NOMO-1 (cell line): ENCODE measurements around the gene DIDO1.

Experiments used
- DNase-seq, 2 experiments: peaks; one replicate each; lab custom pipeline; 2025; ENCODE audit not compliant: unreplicated experiment in 2 of 2; lab: John Stamatoyannopoulos, UW

DIDO1 gene

DNA sequence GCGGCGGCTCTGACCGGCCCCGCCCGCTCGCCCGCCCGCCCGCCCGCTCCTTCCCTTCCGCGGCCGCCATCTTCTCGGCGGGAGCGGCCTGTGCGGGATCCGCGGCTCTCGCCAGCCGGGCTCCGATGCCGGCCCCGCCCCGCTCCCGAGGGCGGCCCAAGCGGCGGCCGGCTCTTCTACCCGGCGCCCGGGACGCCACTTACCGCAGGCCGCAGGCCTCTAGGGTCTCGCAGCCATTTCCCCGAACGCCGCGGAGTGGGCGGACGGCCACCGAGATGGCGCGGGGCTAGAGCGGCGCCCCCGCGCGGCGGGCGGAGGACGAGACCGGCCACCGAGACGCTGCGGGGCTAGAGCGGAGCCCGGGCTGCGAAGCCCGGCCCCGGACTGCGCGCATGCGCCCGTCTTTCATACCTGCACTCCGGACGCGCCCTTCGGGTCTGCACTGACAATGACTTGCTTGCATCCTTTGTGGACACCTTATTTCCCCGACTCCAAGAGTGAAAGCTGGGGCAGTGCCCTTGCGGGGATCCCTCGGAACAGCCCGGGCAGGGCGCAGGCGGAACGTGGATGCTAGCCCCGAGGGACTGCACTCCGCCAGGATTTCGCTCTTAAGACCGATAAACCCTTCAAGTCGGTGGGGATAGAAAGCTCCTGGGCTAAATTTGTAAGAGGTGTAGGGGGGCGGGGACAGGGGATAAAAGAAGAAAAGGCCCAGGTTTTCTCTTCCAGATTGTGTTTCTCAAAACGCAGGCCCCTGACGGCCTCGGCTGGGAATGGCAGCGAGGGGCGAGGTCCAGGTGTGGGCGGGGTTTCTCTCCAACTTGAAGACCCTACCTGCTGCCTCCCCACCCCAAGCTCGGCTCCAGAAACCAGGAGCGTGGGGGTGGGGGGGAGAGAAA lies at the start of gene DIDO1:
Gene DIDO1, minus strand, starts transcription at position 277 of the 899 bp plus-strand sequence.
- DNase-seq, result peak; percentile 84 to 91

DNA sequence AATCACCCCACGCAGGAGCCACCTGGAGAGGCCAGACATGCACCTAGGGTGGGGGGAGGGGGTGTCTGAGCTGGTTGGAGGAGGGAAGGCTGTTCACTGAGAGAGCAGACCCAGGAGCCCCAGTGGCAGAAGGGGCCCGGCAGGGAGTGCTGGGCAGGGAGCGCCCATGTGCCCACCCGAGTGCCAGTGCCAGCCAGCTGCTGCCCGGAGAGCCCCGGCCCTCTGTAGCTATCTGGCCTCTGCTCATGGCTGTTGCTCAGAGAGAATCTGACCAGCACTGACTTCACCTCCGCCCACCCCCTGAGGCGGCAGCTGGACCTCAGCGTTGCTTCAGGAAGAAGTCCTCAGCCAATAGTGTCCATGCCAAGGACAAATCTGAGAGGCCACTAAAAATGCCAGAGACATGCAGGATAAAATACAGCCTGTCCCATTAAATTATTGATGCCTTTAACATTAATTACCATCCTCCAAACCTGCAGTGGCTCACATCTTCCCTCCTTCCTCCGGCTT lies 49.0 kb upstream of the DIDO1 start:
- DNase-seq, result no peak

DNA sequence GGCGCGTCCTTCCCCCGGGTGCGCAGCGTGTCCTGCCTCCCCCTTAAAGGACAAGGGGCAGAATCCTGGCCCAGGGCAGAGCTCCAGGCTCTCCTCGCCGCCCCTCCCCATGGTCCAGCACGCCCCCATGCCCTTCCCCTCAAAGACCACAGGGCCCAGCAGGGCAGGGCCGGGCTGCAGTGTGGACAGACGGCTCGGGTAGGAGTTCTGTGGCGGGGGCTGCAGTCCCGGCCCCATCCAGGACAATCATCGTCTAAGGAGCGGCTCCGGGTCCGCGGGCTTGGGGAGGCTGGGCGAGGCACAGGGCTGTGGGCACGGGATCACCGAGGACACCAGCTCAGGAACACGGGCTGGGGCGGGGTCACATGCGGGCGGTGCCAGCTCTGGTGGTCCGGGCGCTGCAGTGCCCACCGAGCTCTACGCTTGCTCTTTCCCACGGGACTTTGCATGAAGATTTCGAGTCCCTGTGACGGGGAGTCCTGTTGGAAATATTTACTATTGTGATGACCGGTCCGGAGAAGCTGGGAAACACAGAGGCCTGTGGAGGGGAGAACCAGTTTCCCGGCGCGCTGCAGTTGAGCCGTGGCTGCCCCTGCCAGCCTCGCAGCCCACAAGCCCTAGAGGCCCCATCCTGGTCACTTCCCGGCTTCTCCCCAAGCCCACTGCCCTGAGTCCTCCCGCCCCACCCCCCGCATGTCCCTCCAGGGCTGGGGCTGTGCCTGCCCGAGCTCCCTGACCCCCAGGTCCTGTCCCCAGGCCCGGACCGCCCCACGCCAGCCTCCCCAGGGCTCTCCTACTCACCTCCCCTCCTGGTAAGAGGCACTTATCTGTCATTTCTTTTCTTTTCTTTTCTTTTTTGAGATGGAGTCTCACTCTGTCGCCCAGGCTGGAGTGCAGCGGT lies 46.8 kb upstream of the DIDO1 start:
- no peak for DNase-seq

DNA sequence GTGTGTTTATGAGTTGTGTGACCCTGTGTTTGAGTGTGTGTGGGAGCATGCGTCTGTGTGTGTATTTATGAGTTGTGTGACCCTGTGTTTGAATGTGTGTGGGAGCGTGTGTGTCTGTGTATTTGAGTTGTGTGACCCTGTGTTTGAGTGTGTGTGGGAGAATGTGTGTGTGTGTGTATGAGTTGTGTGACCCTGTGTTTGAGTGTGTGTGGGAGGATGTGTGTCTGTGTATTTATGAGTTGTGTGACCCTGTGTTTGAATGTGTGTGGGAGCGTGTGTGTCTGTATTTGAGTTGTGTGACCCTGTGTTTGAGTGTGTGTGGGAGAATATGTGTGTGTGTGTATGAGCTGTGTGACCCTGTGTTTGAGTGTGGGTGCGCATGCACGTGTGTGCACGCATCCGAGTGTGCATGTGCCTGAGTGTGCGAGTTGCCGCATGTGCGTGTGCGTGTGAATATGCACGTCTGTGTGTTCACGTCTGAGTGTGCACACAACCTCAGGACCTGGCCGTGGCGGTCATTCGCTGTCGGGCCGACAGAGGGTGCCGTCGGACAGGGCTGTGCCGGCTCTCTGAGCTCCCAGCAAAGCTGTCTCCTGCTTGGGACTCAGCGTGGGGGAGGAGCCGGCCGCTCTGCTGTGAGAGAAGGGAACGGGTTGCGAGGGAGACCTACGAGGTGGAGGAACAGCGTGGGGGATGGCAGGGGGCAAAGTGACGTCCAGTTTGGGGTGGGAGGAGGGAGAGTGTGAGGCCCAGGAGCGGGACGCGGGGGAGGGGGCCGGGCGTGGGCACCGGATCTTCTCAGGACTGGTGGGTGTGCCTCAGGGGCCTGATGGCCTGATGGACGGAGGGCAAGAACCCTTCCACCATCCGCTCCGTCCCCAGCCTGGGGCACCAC lies 45.9 kb upstream of the DIDO1 start:
- DNase-seq, result peak; percentile 73 to 85

DNA sequence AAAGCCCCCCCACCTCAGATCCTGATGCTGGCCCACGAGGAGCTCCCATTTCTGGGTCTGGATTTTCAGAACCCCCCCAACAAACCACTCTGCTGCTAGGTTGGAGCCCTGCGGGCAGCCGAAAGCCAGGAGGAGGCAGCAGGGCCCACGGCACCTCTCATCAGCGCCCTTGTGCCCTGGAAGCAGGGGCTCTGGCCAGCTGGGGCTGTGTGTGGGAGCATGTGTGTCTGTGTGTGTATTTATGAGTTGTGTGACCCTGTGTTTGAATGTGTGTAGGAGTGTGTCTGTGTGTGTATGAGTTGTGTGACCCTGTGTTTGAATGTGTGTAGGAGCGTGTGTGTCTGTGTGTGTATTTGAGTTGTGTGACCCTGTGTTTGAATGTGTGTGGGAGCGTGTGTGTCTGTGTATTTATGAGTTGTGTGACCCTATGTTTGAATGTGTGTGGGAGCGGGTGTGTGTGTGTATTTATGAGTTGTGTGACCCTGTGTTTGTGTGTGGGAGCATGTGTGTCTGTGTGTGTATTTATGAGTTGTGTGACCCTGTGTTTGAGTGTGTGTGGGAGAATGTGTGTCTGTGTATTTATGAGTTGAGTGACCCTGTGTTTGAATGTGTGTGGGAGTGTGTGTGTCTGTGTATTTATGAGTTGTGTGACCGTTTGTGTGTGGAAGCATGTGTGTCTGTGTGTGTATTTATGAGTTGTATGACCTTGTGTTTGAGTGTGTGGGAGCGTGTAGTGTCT lies 45.1 kb upstream of the DIDO1 start:
- DNase-seq, result no peak

DNA sequence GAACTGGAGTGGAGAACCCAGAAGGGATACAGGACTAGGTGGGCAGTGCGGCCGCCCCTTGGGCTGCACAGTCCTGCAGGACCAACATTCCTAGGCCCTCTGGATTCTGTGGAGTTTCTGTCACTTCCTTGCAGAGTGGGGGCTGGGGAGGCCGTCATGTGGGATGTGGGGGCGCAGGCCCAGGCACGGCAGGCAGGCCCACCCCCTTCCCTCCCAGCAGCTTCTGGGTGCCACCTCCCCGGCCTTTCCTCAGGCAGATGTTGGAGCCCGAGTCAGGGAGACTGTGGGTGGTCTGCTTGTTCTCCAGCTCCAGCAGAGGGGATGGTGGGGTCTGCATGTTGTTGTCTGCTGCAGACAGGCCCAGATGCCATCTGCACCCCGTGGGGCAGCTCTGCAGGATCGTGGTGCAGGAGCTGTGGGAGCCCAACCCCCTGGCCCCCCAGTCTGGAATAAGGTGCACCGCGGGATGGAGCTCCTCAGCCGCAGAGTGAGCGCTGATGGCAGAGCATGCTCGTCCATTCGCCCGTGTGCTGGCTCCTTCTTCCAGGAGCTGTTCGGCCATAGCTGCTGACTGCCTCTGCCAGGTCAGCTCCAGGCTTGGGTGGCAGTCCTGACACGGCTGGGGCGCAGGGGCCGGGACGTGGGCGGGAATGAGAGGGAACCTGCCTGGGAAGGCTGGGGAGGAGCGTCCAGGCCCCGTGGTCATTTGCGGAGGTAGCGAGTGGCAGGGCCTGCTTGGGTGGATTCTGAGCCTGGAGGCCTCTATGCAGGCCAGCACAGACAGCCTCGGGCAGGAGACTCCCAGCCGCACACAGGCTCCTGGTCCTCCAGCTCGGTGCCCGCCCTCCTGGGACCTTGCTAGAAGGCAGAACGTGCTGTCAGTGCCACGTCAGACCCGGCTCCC lies 44.3 kb upstream of the DIDO1 start:
- no peak for DNase-seq

DNA sequence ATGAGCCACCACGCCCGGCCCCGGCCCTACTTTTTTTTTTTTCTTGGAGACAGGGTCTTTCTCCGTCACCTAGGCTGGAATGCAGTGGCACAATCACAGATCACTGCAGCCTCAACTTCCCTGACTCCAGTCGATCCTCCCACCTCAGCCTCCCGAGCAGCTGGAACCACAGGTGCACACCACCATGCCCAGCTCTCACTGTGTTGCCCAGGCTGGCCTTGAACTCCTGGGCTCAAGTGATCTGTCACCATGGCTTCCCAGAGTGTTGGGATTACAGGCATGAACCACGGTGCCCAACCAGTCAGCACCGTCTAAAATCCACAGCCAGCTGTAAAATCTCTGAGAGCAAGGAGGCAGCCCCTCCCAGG lies 43.6 kb upstream of the DIDO1 start:
- no peak for DNase-seq

DNA sequence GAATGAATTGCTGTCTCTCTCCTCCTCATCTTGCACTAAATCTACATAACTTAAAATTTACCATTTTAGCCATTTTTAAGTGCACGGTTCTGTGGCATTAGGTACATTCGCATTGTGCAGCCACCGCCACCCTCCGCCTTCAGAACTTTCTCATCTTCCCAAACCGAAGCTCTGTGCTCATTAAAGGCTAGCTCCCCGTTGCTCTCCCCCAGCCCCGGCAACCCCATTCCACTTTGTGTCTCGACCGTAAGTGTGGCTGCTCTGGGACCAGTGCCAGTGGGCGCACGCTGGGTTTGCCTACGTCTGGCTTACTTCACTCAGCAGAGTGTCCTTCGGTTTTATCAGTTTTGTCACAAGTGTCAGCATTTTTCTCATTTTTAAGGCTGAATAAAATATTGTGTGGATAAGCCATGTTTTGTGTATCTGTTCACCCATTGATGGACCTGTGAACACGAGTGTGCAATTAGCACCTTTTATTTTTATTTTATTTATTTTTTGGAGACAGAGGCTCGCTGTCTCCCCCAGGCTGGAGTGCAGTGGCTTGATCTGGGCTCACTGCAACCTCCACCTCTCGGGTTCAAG lies 43.0 kb upstream of the DIDO1 start:
- no peak for DNase-seq

DNA sequence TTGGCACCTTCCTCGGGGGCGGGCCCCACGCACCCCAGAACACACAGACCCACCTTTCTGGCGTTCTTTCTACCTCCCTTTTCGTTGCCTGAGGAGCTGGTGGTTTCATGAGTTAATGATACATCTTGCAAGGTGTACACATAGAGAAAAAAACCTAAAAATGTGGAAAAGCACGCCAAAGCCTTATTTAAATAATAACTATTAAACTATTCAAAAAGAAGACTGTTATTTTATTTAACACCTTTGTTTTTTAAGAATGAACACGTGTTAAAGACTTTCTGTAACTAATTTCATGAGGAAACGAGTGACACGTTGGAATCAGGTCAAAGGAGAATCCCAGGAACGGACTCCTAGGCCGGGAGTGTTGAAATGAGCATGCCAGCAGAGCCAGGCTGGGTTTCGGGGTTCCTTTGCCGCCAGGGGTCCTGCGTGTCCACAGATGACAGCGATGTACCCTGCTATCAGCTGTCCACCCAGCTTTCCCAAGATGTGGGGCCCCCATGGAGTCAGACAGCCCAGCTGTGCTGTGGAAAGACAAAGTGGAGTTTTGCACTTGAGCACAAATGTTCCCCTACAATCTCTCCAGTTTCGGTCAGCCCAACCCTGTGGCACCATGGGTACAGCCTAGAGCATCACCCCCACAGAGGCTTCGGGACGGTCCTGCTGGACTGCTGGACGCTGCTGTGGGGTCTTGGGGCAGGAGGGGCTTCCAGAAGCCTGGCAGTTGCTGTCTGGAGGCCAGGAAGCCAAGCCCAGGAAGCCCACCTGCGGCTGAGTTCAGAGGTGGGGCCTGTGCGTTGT lies 42.3 kb upstream of the DIDO1 start:
- no peak for DNase-seq

DNA sequence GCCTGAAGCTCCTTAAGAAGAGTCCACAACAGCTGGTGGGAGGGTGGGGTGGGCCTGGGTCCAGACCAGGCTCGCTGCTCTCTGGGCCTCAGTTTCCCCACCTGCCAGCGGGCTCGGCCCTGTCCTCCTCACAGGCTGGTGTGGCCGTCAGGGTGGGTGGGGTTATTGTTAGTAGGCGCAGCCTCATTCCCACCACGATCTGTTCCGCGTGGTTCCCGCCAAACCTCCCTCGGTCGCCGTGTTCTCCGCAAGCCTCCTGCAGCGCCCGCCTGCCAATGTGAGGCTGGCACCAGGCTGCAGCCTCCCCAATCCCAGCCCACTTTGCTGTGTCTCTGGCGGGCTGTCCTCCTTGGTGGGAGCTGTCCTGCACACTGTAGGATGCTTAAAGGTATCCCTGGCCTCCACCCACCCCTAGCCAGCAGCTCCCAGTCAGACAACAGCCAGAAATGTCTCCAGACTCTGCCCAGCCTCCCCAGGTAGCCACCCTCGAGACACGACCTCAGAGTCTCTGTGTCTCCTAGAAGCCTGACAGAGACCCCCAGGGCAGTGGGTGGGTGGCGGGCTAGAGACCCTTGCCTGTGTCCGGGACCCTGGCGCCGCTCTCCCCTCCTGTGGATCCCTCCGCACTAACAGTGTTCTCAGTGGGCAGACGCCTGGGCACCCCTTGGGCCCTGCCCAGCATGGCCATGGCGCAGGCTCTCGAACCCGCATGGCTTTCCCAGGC lies 41.5 kb upstream of the DIDO1 start:
- DNase-seq, result no peak

DNA sequence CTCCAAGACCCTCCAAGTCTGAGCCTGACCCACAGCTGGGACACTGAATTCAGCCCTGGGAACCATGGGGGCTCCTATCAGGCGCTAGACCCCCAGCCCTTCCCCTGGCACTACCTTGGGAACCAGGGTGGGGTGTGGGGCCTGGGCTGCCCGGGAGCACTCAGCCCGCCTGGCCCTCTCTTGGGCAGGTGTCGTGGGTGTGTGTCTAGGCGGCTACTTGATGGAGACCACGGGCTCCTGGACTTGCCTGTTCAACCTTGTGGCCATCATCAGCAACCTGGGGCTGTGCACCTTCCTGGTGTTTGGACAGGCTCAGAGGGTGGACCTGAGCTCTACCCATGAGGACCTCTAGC lies 40.8 kb upstream of the DIDO1 start:
- DNase-seq, result no peak

DNA sequence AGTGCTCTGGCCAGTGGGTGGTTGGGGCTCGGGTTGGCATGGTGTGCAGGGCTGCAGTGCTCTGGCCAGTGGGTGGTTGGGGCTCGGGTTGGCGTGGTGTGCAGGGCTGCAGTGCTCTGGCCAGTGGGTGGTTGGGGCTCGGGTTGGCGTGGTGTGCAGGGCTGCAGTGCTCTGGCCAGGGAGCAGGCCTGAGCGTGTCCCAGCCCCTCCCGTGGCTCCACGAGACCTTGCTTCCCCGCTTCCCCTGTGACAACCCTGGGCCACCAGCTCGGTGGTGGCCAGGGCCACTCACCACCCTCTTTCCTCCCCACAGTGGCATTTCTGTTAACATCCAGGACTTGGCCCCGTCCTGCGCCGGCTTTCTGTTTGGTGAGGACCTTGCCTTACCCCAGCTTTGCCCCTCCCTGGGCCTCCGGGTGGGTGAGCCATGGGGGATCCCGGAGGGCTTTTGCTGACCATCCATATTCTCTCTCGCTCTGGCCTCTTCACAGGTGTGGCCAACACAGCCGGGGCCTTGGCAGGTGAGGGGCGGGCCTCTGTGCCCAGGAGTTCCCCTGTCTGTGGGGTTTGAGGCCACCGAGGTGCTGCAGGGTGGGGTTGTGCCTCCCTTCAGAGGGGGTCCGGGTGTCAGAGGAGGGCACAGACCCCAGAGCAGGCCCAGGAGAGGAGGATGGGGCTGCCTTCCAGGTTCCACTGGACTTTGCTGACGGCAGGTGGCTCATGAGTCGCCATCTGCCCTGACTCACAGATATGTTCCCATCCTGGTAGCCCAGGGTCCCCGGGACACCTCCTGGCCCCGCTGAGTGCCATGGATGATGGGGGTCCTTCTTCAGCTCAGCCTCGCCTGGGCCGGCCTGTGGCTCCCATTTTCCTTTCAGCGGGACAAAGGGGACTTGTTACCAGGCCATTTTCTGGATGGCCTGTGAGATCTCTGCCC lies 40.2 kb upstream of the DIDO1 start:
- no peak for DNase-seq

DNA sequence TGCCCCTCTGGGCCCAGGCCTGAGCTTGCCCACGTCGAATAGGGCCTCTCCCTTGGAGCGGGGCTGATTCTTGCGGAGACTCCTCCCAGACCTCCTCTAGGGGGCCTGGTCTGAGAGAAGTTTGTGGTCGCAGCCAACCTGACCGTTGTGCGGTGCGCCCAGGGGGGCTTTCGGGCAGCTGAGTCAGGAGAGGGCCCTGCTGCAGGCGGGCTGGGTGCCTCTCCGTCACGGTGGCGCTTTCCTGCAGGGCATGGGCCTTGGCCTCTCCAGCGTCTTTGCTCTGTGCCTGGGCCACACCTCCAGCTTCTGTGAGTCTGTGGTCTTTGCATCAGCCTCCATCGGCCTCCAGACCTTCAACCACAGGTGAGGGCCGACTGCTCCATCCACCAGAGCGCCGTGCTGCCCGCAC lies 39.1 kb upstream of the DIDO1 start:
- DNase-seq, result no peak

DNA sequence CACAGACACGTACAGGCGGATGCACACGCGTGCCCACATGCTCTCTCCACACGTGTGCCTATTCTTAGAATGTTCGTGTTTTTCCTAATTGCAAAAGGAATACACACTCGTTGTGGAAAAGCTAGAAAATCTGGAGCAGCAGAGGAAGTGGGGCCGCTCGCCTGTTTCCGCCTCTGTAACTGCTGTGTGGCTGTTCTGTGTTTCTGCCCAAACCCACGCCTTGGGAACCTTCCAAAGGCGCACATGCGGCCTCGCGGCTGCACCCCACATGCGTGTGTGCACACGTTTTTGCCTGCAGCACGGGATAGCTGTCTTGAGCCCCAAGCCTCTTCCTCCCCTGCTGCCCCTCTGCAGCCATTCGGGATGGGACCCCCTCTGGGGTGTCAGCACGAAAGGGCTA lies 38.4 kb upstream of the DIDO1 start:
- DNase-seq, result no peak

DNA sequence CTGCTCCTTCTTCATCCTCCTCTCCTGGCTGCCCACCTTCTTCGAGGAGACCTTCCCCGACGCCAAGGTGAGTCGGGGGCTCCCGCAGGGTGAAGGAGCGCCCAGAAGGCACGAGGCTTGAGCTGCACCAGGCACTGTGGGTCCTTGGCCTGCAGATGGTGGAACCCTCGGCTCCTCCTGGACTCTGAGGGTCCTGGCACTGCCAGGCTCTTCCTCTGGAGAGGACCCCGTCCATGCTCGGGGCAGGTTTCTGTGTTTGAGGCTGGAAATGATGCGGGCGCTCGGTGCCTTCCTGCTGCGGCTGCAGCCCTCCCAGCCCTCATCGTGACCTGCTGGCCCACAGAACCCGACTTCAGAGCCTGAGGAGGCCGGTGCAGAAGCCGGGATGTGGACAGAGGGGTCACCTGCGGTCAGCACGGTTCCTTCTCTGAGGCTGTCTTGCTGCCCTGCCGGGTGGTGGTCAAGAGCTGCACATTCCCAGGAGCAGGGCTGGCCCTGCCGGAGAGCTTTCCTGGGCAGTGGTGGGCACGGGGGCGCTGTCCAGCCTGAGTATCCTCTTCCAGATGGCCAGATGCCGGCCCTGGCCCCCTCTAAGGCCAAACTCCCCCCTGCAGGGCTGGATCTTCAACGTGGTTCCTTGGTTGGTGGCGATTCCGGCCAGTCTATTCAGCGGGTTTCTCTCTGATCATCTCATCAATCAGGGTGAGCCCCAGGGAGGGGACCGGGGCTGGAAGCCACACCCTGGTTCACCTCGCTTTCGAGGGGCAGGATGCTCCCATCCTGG lies 37.5 kb upstream of the DIDO1 start:
- DNase-seq, result no peak
